GM12878 (cell line): ENCODE results near the gene SLC2A5.

ENCODE experiments used
- CEBPB ChIP-seq, 2 experiments: fragments of 150-350 bp in 1 of 2; IDR thresholded peaks; 2 replicates each; pipeline ENCODE4 v1.6.1; 2012 to 2014; ENCODE audit warnings: low read depth in 2 of 2, low read length in 2 of 2, borderline replicate concordance in 1 of 2, inconsistent platforms in 1 of 2
- CHD2 ChIP-seq: IDR thresholded peaks from 2 replicates; pipeline ENCODE4 v1.6.1; 2011; ENCODE audit warnings: low read depth, low read length, improper control_type of control experiment, borderline replicate concordance
- EED ChIP-seq: sonication (generic); IDR thresholded peaks from 2 replicates; pipeline ENCODE4 v1.6.1; 2016; ENCODE audit warnings: antibody characterized with exemption, low read depth
- POU2F2 ChIP-seq: IDR thresholded peaks from 3 replicates; pipeline ENCODE4 v1.6.1; 2011; ENCODE audit warnings: low read depth, mild to moderate bottlenecking, low read length, borderline replicate concordance
- RAD51 ChIP-seq: fragments of 450-650 bp; IDR thresholded peaks from 2 replicates; pipeline ENCODE4 v1.6.1; 2016; ENCODE audit warnings: moderate library complexity, mild to moderate bottlenecking, inconsistent platforms
- RCOR1 ChIP-seq: conservative IDR thresholded peaks from 2 replicates; pipeline ENCODE4 v1.6.1; 2012; ENCODE audit warnings: low read depth, low read length, improper control_type of control experiment
- SPI1 ChIP-seq: IDR thresholded peaks from 2 replicates; pipeline ENCODE4 v1.6.1; 2011; ENCODE audit warnings: low read depth, mild to moderate bottlenecking, low read length, moderate library complexity, borderline replicate concordance; ENCODE audit not compliant: insufficient read depth
- TF ChIP-seq, protein P1 (sequence below), 3 experiments: IDR thresholded peaks in 2 of 3; conservative IDR thresholded peaks in 1 of 3; 2 replicates each; pipeline ENCODE4 v1.5.1; 2011; ENCODE audit warnings: low read depth in 3 of 3, low read length in 3 of 3, mild to moderate bottlenecking in 3 of 3, control low read depth in 2 of 3, moderate library complexity in 2 of 3, inconsistent platforms in 1 of 3, mixed read lengths in 1 of 3; ENCODE audit not compliant: control insufficient read depth in 2 of 3, insufficient read depth in 1 of 3; ENCODE audit errors: extremely low read depth in 1 of 3

- no peak for TF ChIP-seq POU2F2
- TF ChIP-seq, protein P1, sequence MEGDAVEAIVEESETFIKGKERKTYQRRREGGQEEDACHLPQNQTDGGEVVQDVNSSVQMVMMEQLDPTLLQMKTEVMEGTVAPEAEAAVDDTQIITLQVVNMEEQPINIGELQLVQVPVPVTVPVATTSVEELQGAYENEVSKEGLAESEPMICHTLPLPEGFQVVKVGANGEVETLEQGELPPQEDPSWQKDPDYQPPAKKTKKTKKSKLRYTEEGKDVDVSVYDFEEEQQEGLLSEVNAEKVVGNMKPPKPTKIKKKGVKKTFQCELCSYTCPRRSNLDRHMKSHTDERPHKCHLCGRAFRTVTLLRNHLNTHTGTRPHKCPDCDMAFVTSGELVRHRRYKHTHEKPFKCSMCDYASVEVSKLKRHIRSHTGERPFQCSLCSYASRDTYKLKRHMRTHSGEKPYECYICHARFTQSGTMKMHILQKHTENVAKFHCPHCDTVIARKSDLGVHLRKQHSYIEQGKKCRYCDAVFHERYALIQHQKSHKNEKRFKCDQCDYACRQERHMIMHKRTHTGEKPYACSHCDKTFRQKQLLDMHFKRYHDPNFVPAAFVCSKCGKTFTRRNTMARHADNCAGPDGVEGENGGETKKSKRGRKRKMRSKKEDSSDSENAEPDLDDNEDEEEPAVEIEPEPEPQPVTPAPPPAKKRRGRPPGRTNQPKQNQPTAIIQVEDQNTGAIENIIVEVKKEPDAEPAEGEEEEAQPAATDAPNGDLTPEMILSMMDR (IDR thresholded peaks at IDR 0.05 in 2 of 3, conservative IDR thresholded peaks at IDR 0.05 in 1 of 3; ENCODE audit: control insufficient read depth in 2 of 3, extremely low read depth in 1 of 3, insufficient read depth in 1 of 3, low read depth in 3 of 3, low read length in 3 of 3) = no peak
- no peak for TF ChIP-seq RAD51
- TF ChIP-seq CHD2 = no peak
- TF ChIP-seq EED = no peak
- TF ChIP-seq RCOR1 = no peak
- no peak for TF ChIP-seq CEBPB (IDR thresholded peaks at IDR 0.05; ENCODE audit: borderline replicate concordance in 1 of 2, low read depth in 2 of 2, low read length in 2 of 2)
- no peak for TF ChIP-seq SPI1
These were observed 36.9 kb upstream of the SLC2A5 start for GRCh38 chr1:9106286-9106685.
